Heart left ventricle (tissue), 16 donors: Measurements from ENCODE around the gene STK26. TPM values are rescaled to one million over a fixed set of nuclear protein-coding genes. Genes with fewer than 3 reads are reported as not detected.

ENCODE experiments used
- ATAC-seq, 4 donors: fragments of 200-7000 bp; cut with Tn5 transposase; one replicate each; pipeline ENCODE4 v1.9.1; 2020 to 2022; ENCODE audit warnings: moderate library complexity in 4 of 4, mild to moderate bottlenecking in 3 of 4, moderate number of reproducible peaks in 1 of 4
- DNase-seq, 5 donors: peaks; one replicate each; pipeline ENCODE4 v3.0.0-alpha.2; 2020
- H3K27ac ChIP-seq, 12 donors: fragments of 200-600 bp; sonication (generic) in 4 of 12; one replicate each; pipeline versions ENCODE4 v1.5.0 to v1.8.0; 2016 to 2022; ENCODE audit warnings: mild to moderate bottlenecking in 2 of 12
- H3K27me3 ChIP-seq, 9 donors: fragments of 200-600 bp; sonication (generic) in 2 of 9; one replicate each; pipeline versions ENCODE4 v1.5.1 to v1.8.0; 2016 to 2022; ENCODE audit warnings: mild to moderate bottlenecking in 3 of 9
- H3K36me3 ChIP-seq, 9 donors: fragments of 200-600 bp; sonication (generic) in 2 of 9; one replicate each; pipeline versions ENCODE4 v1.5.0 to v1.8.0; 2018 to 2022; ENCODE audit warnings: mild to moderate bottlenecking in 2 of 9
- H3K4me1 ChIP-seq, 12 donors: fragments of 200-600 bp; sonication (generic) in 4 of 12; one replicate each; pipeline versions ENCODE4 v1.5.0 to v1.8.0; 2016 to 2022; ENCODE audit warnings: mild to moderate bottlenecking in 3 of 12
- H3K4me3 ChIP-seq, 12 donors: fragments of 200-600 bp; sonication (generic) in 4 of 12; one replicate each; pipeline versions ENCODE4 v1.5.0 to v1.8.0; 2017 to 2022; ENCODE audit warnings: mild to moderate bottlenecking in 9 of 12, moderate library complexity in 4 of 12
- H3K9me3 ChIP-seq, 12 donors: fragments of 200-600 bp; sonication (generic) in 4 of 12; one replicate each; pipeline versions ENCODE4 v1.5.0 to v1.8.0; 2016 to 2022; ENCODE audit warnings: mild to moderate bottlenecking in 1 of 12
- CTCF ChIP-seq, 12 donors: fragments of 200-600 bp; sonication (generic) in 4 of 12; IDR thresholded peaks; one replicate each; pipeline versions ENCODE4 v1.5.0 to v1.8.0; 2018 to 2022; ENCODE audit warnings: antibody characterized with exemption in 12 of 12, mild to moderate bottlenecking in 5 of 12
- POLR2A ChIP-seq, 2 donors: fragments of 450-650 bp; IDR thresholded peaks; one replicate each; pipeline ENCODE4 v1.6.1; 2017; ENCODE audit warnings: antibody characterized with exemption in 2 of 2, mild to moderate bottlenecking in 2 of 2, moderate library complexity in 2 of 2
- WGBS, 4 donors: extraction: QIAGEN DNeasy Blood & Tissue Kit in 2 of 4; methylation state at CpG; one replicate each; pipeline versions ENCODE4 v1.1.5 to v1.1.7; 2013 to 2018; 5-methylcytosine and 5-hydroxymethylcytosine counted together
- intact Hi-C, 10 donors: fragments of 100-400 bp; cut with DNase I; formaldehyde crosslinking; loops; one replicate each; pipeline versions ENCODE4 v1.11.1 to v1.14.2; 2022
- polyA plus RNA-seq, 2 donors: library from polyadenylated mRNA; stranded (reverse); fragments of 200-250 nt; gene quantifications; one replicate each; pipeline ENCODE4 v1.2.3, GENCODE V29; 2013
- total RNA-seq, 9 donors: library from RNA; depleted of rRNA in 2 of 9; stranded (reverse); fragments of >200 nt in 2 of 9; fragmentation: NEBNext Ultra II Directional in 3 of 9; extraction: Animal tissue kit (Norgen Biotek cat#: 25700) in 3 of 9; gene quantifications; one replicate each; pipeline versions ENCODE4 v1.1.0 to v1.2.4, GENCODE V29; 2016 to 2023
- donor health status: ischemic (EF 13 %, LVEDD 7.1; RV severe dilation, severe dysfunction).
- donor health status: healthy with polysubstance abuse.
- donor health status: DM: no; HTN: yes; CAD: no.
- donor health status: DM: no; HTN: no; CAD: no.
- donor health status: ischemic (EF 25% LVEDD 6.9; RV normal size, moderate dysfunction).
- donor health status: ischemic (EF 25% LVEDD 5.7; RV mildly dilated, moderate dysfunction).
- donor health status: healthy.
- donor health status: DM: yes; HTN: yes; CAD: no.
- donor health status: ischemic (EF 35%, LVEDD 5.7; RV mildly dilated, moderate dysfunction).
- donor health status: nonischemic (EF 11% LVEDD 7.7; RV severe dilation, severe dysfunction).
- donor health status: DM: yes; HTN: yes; CAD: no.
- donor health status: PGD.
- donor health status: ischemic (EF 29% LVEDD 5.4; RV normal size, mild dysfunction).
- donor health status: nonischemic (EF 23%, LVEDD 6.1; RV moderate dilation, normal function).

Gene STK26
- total and polyA plus RNA-seq, 11 donors, result 0.43 to 4.9 (median 1.1) TPM

GRCh38 chrX:132023896-132024386 is 839 bp downstream of the STK26 start:
- Histone ChIP-seq H3K36me3 (no peaks in the 10 kb centered on the region), H3K9me3 (no peaks in the 10 kb centered on the region), H3K27ac (peak overlapping the region in 1 of 12 donors; percentile 74), H3K27me3 (peaks cover 0 to 51% (median 0%) of the 10 kb centered on the region in 9 donors), H3K4me1 (peaks cover 0 to 13% (median 0%) of the 10 kb centered on the region in 12 donors), H3K4me3 (peak overlapping the region in 11 of 12 donors; percentile 41 to 72 (median 56))
- peak in 2 of 4 donors; percentile 7 to 37 for ATAC-seq
- intact Hi-C loops, result no loop called here
- TF ChIP-seq CTCF (IDR thresholded peaks at IDR 0.05) (no peak), POLR2A (IDR thresholded peaks at IDR 0.05) (no peak)
- DNase-seq, result peak in 1 of 5 donors; percentile 53
- WGBS, 4 donors, result 4 to 23% (median 13%) methylated on average over 9 to 16 of the region's 16 CpGs

- Histone ChIP-seq H3K4me1 (peaks cover 0 to 13% (median 0%) of the 10 kb centered on the region in 12 donors), H3K36me3 (no peaks in the 10 kb centered on the region), H3K27me3 (peaks cover 0 to 58% (median 0%) of the 10 kb centered on the region in 9 donors), H3K27ac (no peak overlapping the region), H3K9me3 (no peaks in the 10 kb centered on the region), H3K4me3 (no peak overlapping the region)
- 65 to 81% (median 67%) methylated on average over 8 of the region's 8 CpGs for WGBS, 4 donors
- intact Hi-C loops, result no loop called here
- TF ChIP-seq CTCF (IDR thresholded peaks at IDR 0.05) (no peak), POLR2A (IDR thresholded peaks at IDR 0.05) (no peak)
- ATAC-seq, result no peak
- no peak for DNase-seq
Observed at GRCh38 chrX:132025041-132025440, 1.9 kb downstream of the STK26 start.

GRCh38 chrX:132030264-132030663 is 7.2 kb downstream of the STK26 start:
- intact Hi-C loops, result no loop called here
- H3K9me3 ChIP-seq, result no peaks in the 10 kb centered on the region
- TF ChIP-seq POLR2A (IDR thresholded peaks at IDR 0.05), result no peak
- no peak for TF ChIP-seq CTCF (IDR thresholded peaks at IDR 0.05)
- H3K4me3 ChIP-seq, result no peak overlapping the region
- DNase-seq, result no peak
- H3K36me3 ChIP-seq, result no peaks in the 10 kb centered on the region
- H3K27ac ChIP-seq, result no peak overlapping the region
- no peaks in the 10 kb centered on the region for H3K4me1 ChIP-seq
- no peak for ATAC-seq
- peaks cover 0 to 49% (median 0%) of the 10 kb centered on the region in 9 donors for H3K27me3 ChIP-seq

GRCh38 chrX:132031867-132032266 is 8.8 kb downstream of the STK26 start:
- WGBS, 4 donors, result 49 to 66% (median 57%) methylated on average over 4 of the region's 4 CpGs
- no peaks in the 10 kb centered on the region for H3K4me1 ChIP-seq
- ATAC-seq (no peak), DNase-seq (no peak)
- TF ChIP-seq POLR2A (IDR thresholded peaks at IDR 0.05), result no peak
- H3K4me3 ChIP-seq, result no peak overlapping the region
- no peaks in the 10 kb centered on the region for H3K9me3 ChIP-seq
- H3K27me3 ChIP-seq, result peaks cover 0 to 50% (median 0%) of the 10 kb centered on the region in 9 donors
- intact Hi-C loops, result no loop called here
- no peak overlapping the region for H3K27ac ChIP-seq
- no peaks in the 10 kb centered on the region for H3K36me3 ChIP-seq

- H3K36me3 ChIP-seq, result no peaks in the 10 kb centered on the region
- H3K27ac ChIP-seq, result no peak overlapping the region
- intact Hi-C loops, result no loop called here
- no peak overlapping the region for H3K4me3 ChIP-seq
- no peaks in the 10 kb centered on the region for H3K9me3 ChIP-seq
- ATAC-seq (no peak), DNase-seq (no peak)
- 67 to 81% (median 71%) methylated on average over 3 of the region's 3 CpGs for WGBS, 4 donors
- peaks cover 0 to 49% (median 0%) of the 10 kb centered on the region in 9 donors for H3K27me3 ChIP-seq
- H3K4me1 ChIP-seq, result no peaks in the 10 kb centered on the region
- TF ChIP-seq CTCF (IDR thresholded peaks at IDR 0.05) (no peak), POLR2A (IDR thresholded peaks at IDR 0.05) (no peak)
Observed at GRCh38 chrX:132033166-132033565, 10.1 kb downstream of the STK26 start.
